DMS153 treated with DMSO at 0.1 percent for 48 hours (cell line): ENCODE measurements around the gene SMKR1.
"Not testable (repeated sequence)": the region's sequence is repeated elsewhere in the genome, so short reads cannot be mapped to it uniquely, and the experiment has no call there.

Experiments used
- DNase-seq: peaks from one replicate; lab custom pipeline; 2025; ENCODE audit not compliant: unreplicated experiment; lab: John Stamatoyannopoulos, UW

Gene SMKR1

GRCh38 chr7:129524405-129524804 lies 22.1 kb downstream of the SMKR1 start:
- DNase-seq = not testable (repeated sequence)

- no peak for DNase-seq
Measured at GRCh38 chr7:129525225-129525862, 23.0 kb downstream of the SMKR1 start.

- DNase-seq = no peak
Measured at GRCh38 chr7:129529643-129530042, 27.3 kb downstream of the SMKR1 start.

GRCh38 chr7:129530795-129531391 lies 28.6 kb downstream of the SMKR1 start:
- no peak for DNase-seq

- DNase-seq = no peak
Measured at GRCh38 chr7:129531721-129532120, 29.4 kb downstream of the SMKR1 start.

- no peak for DNase-seq
Measured at GRCh38 chr7:129532375-129532774, 30.0 kb downstream of the SMKR1 start.

GRCh38 chr7:129534558-129535274 lies 32.4 kb downstream of the SMKR1 start:
- not testable (repeated sequence) for DNase-seq

GRCh38 chr7:129535896-129536295 lies 33.6 kb downstream of the SMKR1 start:
- DNase-seq = no peak

GRCh38 chr7:129536323-129536722 lies 34.0 kb downstream of the SMKR1 start:
- DNase-seq = no peak

GRCh38 chr7:129538790-129539189 lies 36.5 kb downstream of the SMKR1 start:
- DNase-seq = no peak

GRCh38 chr7:129540340-129540739 lies 38.0 kb downstream of the SMKR1 start:
- DNase-seq = no peak

GRCh38 chr7:129544700-129545099 lies 42.4 kb downstream of the SMKR1 start:
- no peak for DNase-seq

GRCh38 chr7:129550693-129551360 lies 48.5 kb downstream of the SMKR1 start:
- no peak for DNase-seq

GRCh38 chr7:129553899-129554461 lies 51.6 kb downstream of the SMKR1 start:
- DNase-seq = peak; percentile 60

GRCh38 chr7:129556607-129557133 lies 54.3 kb downstream of the SMKR1 start:
- no peak for DNase-seq

- no peak for DNase-seq
Measured at GRCh38 chr7:129557686-129558481, 55.6 kb downstream of the SMKR1 start.

- DNase-seq = no peak
Measured at GRCh38 chr7:129559564-129559963, 57.2 kb downstream of the SMKR1 start.

GRCh38 chr7:129560831-129561230 lies 58.5 kb downstream of the SMKR1 start:
- DNase-seq = no peak

GRCh38 chr7:129561677-129562359 lies 59.5 kb downstream of the SMKR1 start:
- no peak for DNase-seq
